ENCODE results near the gene CACNA2D1.

Gene CACNA2D1

DNA sequence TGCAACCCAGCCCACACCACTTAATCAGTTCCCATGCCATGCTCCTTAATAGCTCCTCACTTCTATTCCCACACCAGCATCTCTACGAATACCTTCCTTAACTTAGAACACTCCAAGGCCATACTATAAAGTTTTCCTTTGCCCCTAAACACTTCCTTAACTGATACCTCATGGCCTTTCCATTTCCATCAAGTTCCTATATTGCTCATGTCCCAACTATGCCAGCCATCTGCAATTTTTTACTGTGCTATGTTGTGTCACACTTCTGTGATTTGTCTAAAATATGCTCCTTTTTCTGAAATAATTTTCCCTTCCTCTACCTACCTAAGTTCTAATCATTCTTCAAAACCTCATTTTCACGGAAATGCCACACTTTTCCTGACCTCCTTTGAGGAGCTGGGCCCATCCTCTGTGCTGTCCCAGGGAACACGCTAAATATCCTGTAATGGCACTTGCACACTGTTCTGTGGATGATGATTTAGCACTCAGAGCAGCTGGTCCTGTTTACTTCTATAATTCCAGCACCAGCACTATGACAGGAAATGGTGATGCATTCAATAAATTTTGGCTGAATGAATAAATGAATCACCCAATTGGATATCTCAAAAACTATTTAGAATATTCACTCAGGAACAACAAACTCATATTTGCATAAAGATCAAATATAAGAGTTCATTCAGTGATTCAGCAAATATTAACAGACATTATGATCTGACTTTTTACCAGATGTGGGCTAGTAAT lies 407.3 kb downstream of the CACNA2D1 start:
- TF ChIP-seq EP300 (IDR thresholded peaks at IDR 0.05; ENCODE audit: borderline replicate concordance) (no peak), NFIC (IDR thresholded peaks at IDR 0.05) (no peak), TEAD4 (IDR thresholded peaks at IDR 0.05) (no peak), EGR1 (IDR thresholded peaks at IDR 0.05) (no peak), REST (IDR thresholded peaks at IDR 0.05; ENCODE audit: low read depth) (no peak), CREB1 (IDR thresholded peaks at IDR 0.05; ENCODE audit: low read depth) (no peak), TAF1 (IDR thresholded peaks at IDR 0.05; ENCODE audit: low read depth) (no peak), MAX (IDR thresholded peaks at IDR 0.05) (no peak), YY1 (IDR thresholded peaks at IDR 0.05; ENCODE audit: low read depth) (no peak), FOXM1 (IDR thresholded peaks at IDR 0.05; ENCODE audit: borderline replicate concordance, low read depth) (no peak), ZBTB7A (IDR thresholded peaks at IDR 0.05; ENCODE audit: low read depth) (no peak), CEBPB (IDR thresholded peaks at IDR 0.05) (no peak), TCF12 (IDR thresholded peaks at IDR 0.05; ENCODE audit: low read depth) (no peak), RAD21 (IDR thresholded peaks at IDR 0.05; ENCODE audit: low read depth) (no peak)
- TF ChIP-seq, protein P1, sequence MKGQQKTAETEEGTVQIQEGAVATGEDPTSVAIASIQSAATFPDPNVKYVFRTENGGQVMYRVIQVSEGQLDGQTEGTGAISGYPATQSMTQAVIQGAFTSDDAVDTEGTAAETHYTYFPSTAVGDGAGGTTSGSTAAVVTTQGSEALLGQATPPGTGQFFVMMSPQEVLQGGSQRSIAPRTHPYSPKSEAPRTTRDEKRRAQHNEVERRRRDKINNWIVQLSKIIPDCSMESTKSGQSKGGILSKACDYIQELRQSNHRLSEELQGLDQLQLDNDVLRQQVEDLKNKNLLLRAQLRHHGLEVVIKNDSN (IDR thresholded peaks at IDR 0.05), result no peak

DNA sequence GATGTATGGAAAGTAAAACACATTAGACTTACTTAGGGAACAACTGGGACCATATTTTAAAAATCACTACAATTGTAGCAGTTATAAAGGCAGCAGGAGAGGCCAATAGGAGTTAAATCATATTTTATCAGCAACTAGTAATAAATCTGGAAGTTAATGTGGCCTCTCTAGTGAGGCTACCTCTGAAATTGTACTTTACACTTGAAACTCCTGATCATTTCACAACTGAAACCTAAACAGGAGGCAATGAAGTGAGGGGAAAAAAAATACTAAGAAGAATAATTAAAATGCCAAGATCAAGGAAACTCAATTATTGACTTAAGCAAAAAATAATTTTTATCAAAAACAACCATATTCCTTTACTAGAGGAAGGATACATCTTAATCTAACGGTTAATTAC lies 408.1 kb downstream of the CACNA2D1 start:
- TF ChIP-seq CEBPB (IDR thresholded peaks at IDR 0.05), result no peak
- no peak for TF ChIP-seq EGR1 (IDR thresholded peaks at IDR 0.05)
- no peak for TF ChIP-seq CREB1 (IDR thresholded peaks at IDR 0.05; ENCODE audit: low read depth)
- TF ChIP-seq MAX (IDR thresholded peaks at IDR 0.05), result no peak
- TF ChIP-seq TEAD4 (IDR thresholded peaks at IDR 0.05), result no peak
- TF ChIP-seq YY1 (IDR thresholded peaks at IDR 0.05; ENCODE audit: low read depth), result no peak
- no peak for TF ChIP-seq FOXM1 (IDR thresholded peaks at IDR 0.05; ENCODE audit: borderline replicate concordance, low read depth)
- no peak for TF ChIP-seq TAF1 (IDR thresholded peaks at IDR 0.05; ENCODE audit: low read depth)
- TF ChIP-seq, protein P1 (IDR thresholded peaks at IDR 0.05), result no peak
- TF ChIP-seq NFIC (IDR thresholded peaks at IDR 0.05), result no peak
- no peak for TF ChIP-seq TCF12 (IDR thresholded peaks at IDR 0.05; ENCODE audit: low read depth)
- no peak for TF ChIP-seq ZBTB7A (IDR thresholded peaks at IDR 0.05; ENCODE audit: low read depth)
- no peak for TF ChIP-seq REST (IDR thresholded peaks at IDR 0.05; ENCODE audit: low read depth)
- TF ChIP-seq EP300 (IDR thresholded peaks at IDR 0.05; ENCODE audit: borderline replicate concordance), result no peak
- no peak for TF ChIP-seq RAD21 (IDR thresholded peaks at IDR 0.05; ENCODE audit: low read depth)

DNA sequence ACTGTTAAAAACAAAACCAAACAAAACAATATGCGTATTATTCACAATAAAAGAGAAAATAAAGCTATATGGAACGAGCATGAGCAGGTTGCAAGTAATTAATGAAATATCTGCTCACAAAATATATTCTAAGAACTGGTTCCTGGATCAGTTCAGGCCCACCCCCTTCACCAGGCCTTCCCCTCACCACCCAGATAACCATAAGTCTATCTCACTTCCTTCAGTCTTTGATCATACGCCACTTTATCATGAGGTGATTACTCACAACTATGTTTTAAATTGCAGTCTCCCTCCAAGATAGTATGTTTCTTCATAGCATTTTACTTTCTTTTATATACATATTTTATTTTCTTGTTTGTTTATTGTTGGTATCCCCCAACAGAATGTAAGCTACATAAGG lies 410.7 kb downstream of the CACNA2D1 start:
- TF ChIP-seq EGR1 (IDR thresholded peaks at IDR 0.05) (no peak), RAD21 (IDR thresholded peaks at IDR 0.05; ENCODE audit: low read depth) (no peak), MAX (IDR thresholded peaks at IDR 0.05) (no peak), FOXM1 (IDR thresholded peaks at IDR 0.05; ENCODE audit: borderline replicate concordance, low read depth) (no peak), TEAD4 (IDR thresholded peaks at IDR 0.05) (no peak), NFIC (IDR thresholded peaks at IDR 0.05) (no peak), YY1 (IDR thresholded peaks at IDR 0.05; ENCODE audit: low read depth) (no peak), ZBTB7A (IDR thresholded peaks at IDR 0.05; ENCODE audit: low read depth) (no peak), EP300 (IDR thresholded peaks at IDR 0.05; ENCODE audit: borderline replicate concordance) (no peak), CREB1 (IDR thresholded peaks at IDR 0.05; ENCODE audit: low read depth) (no peak), REST (IDR thresholded peaks at IDR 0.05; ENCODE audit: low read depth) (no peak), TCF12 (IDR thresholded peaks at IDR 0.05; ENCODE audit: low read depth) (no peak), CEBPB (IDR thresholded peaks at IDR 0.05) (no peak), TAF1 (IDR thresholded peaks at IDR 0.05; ENCODE audit: low read depth) (no peak)
- TF ChIP-seq, protein P1 (IDR thresholded peaks at IDR 0.05), result no peak

Data from Ishikawa (cell line).